CD4-positive, alpha-beta T cell treated with Interleukin-6 for 4 hours (primary cell): ENCODE measurements around the gene CYP1B1.

Experiments used
- DNase-seq: peaks from one replicate; pipeline ENCODE4 v3.0.0-alpha.2; 2020; ENCODE audit warnings: mixed read lengths

The CYP1B1 gene

GRCh38 chr2:38074764-38075506, 1.0 kb downstream of the CYP1B1 start:
- no peak for DNase-seq

GRCh38 chr2:38074058-38074763, 1.7 kb downstream of the CYP1B1 start:
- DNase-seq: no peak

DNA sequence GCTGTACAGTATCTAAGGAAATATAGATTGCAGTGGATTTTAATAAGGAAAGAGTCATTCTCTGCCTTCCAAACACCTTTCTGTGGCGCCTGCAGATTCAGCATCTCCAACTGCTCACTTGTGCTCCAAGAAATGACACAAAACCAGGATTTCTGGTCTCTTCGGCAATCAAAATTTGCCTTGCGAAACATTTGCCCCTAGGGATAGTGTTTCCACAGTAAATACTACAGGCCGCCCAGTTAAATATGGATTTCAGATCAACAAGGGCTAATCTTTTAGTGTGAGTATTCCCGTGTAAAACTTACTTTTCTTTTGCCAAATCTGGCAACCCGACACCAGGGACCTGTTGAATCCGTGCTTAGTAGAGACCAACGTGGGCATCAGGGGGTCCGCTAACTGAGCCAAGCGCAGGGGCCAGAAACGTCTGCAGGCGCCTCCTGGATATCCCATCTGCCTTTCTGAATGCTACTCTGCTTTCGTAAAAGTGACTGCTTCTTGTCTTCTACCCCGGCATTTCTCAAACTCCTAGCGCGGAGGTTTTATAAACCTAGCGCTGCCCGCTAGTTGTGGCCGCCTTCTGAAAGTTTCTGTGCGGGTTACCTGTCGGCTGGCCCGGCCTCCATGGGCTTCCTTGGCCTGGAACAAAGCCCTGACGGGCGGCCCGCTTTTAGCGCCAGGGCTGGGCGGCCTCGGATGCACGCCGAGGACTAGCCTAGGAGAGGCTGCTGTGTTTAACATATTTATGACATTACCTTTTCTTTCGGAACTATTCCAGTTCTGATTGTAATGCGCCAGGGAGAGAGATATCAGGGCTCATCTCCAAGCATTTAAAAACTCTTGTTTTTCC, 2.5 kb downstream of the CYP1B1 start:
- no peak for DNase-seq

DNA sequence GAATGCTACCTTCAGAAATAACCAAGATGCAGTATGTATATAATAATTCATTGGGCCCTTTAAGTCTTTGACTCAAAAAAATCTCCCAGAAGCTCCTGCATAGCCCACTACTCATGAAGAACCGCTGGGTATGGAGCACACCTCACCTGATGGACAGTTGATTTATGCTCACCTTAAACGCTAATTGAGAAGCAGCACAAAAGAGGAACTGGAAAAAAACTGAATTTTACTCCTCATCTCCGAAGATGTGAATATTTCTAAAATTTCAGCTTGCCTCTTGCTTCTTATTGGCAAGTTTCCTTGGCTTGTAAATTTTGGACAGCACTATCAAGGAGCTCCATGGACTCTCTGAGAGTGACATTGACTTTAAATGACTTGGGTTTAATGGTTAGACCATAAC, 5.5 kb downstream of the CYP1B1 start:
- no peak for DNase-seq

GRCh38 chr2:38068234-38068633, 7.7 kb downstream of the CYP1B1 start:
- no peak for DNase-seq

- no peak for DNase-seq
Observed at GRCh38 chr2:38066421-38067115, 9.4 kb downstream of the CYP1B1 start.

DNA sequence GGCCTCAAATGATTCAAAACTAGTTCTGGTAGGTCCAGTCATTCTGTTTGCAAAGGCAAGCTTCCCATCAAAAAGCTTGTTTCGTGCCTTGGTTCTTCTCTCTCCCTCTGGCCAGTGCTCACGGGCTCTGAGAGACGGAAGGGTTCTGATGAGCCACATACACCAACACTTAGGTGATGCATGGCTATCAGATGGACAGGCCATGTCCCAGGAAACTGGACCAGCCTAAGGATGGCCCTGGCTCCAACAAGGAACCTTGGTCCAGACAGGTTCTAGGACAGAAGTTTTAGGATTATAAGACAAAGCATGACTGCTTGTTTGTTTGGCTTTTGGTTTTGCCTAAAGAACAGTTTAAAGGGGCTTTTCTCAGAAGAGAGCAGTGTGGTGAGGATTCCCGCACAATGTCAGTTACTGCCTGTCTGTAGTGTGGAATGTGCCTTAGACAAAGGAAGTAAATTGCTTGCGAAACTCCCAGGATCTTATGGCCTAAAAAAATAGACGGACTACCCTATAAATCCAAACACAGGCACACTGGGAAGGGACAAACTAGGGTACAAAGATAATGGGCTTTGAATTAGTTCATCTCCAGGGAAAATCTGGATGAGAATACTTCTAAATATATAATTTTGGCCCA, 10.3 kb downstream of the CYP1B1 start:
- DNase-seq: no peak

- no peak for DNase-seq
Observed at GRCh38 chr2:38064801-38065501, 11.0 kb downstream of the CYP1B1 start.

GRCh38 chr2:38060236-38061018, 15.5 kb downstream of the CYP1B1 start:
- no peak for DNase-seq

GRCh38 chr2:38057651-38058410, 18.1 kb downstream of the CYP1B1 start:
- no peak for DNase-seq

- DNase-seq: no peak
Observed at GRCh38 chr2:38056216-38056615, 19.7 kb downstream of the CYP1B1 start.

GRCh38 chr2:38045811-38046210, 30.1 kb downstream of the CYP1B1 start:
- DNase-seq: no peak

GRCh38 chr2:38039121-38039910, 36.6 kb downstream of the CYP1B1 start:
- no peak for DNase-seq

DNA sequence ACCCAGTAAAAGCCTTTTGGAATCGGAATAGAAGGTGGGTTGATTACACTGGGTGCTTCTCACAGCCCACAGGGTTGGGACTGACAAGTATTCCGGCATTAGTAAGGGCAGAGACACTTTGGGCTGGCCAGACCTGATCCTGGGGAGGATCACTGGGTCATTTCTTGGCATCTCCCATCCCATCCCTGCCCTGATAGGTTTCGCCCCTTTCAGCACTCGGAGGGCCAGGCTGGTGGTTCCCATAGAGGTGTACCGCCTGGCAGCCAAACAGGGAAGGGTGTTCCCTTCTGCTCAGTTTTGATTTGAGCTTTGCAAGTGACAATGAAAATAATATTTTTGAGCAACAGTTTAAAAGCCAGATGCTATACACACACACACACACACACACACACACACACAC, 37.3 kb downstream of the CYP1B1 start:
- DNase-seq: no peak

GRCh38 chr2:38037757-38038621, 38.0 kb downstream of the CYP1B1 start:
- DNase-seq: no peak

GRCh38 chr2:38037325-38037724, 38.6 kb downstream of the CYP1B1 start:
- DNase-seq: no peak

- DNase-seq: no peak
Observed at GRCh38 chr2:38035968-38036367, 40.0 kb downstream of the CYP1B1 start.

DNA sequence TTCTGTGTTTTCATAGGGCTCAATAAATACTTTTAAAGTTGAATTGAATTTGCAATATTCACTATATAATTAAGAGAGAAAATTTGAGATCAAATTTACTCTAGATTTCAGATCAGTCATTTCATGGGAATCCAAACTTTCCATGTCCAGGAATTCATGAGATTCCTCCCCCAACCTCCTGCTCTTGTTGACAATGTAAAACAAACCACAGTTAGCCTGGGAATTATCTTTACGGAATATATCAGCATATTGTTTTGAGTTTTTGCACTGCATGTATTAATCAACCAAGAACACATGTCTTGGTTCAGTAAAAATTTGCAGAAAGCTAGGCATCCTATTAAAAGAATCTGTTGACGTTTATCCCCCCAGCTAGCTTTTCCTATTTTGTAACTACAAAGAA, 42.3 kb downstream of the CYP1B1 start:
- no peak for DNase-seq
